H9 (cell line): ENCODE results near the gene SKIC8. TPM values are rescaled to one million over a fixed set of nuclear protein-coding genes. Genes with fewer than 3 reads are reported as not detected.
A peak's percentile ranks its signal among the peaks of the same experiment; 100 is the strongest.

Experiments
- DNase-seq: peaks from one replicate; pipeline ENCODE4 v3.0.0-alpha.2; 2017
- H2AFZ ChIP-seq: one replicate; pipeline ENCODE4 v1.6.1; 2013; ENCODE audit warnings: mild to moderate bottlenecking, low read length, control low read depth, moderate library complexity
- H2AK5ac ChIP-seq: 2 replicates; pipeline ENCODE4 v1.6.1; 2013; ENCODE audit warnings: low read length, control low read depth, mixed read lengths; ENCODE audit not compliant: insufficient read length
- H2BK120ac ChIP-seq: one replicate; pipeline ENCODE4 v1.6.1; 2013; ENCODE audit warnings: low read depth, mild to moderate bottlenecking, low read length, control low read depth, inconsistent platforms; ENCODE audit not compliant: poor library complexity, severe bottlenecking
- H2BK12ac ChIP-seq: 2 replicates; pipeline ENCODE4 v1.6.1; 2013; ENCODE audit warnings: low read length, control low read depth, mixed read lengths, low read depth; ENCODE audit not compliant: insufficient read length
- H2BK15ac ChIP-seq: 2 replicates; pipeline ENCODE4 v1.6.1; 2013; ENCODE audit warnings: low read depth, low read length, control low read depth
- H2BK20ac ChIP-seq: one replicate; pipeline ENCODE4 v1.6.1; 2013; ENCODE audit warnings: low read depth, mild to moderate bottlenecking, low read length, control low read depth, inconsistent platforms; ENCODE audit not compliant: poor library complexity, severe bottlenecking
- H2BK5ac ChIP-seq: 2 replicates; pipeline ENCODE4 v1.6.1; 2013; ENCODE audit warnings: low read length, control low read depth, mixed read lengths; ENCODE audit not compliant: insufficient read length
- H3K14ac ChIP-seq: 2 replicates; pipeline ENCODE4 v1.6.1; 2013; ENCODE audit warnings: low read length, control low read depth; ENCODE audit not compliant: insufficient read depth
- H3K18ac ChIP-seq: 2 replicates; pipeline ENCODE4 v1.6.1; 2013; ENCODE audit warnings: low read depth, mild to moderate bottlenecking, mixed read lengths, low read length, control low read depth; ENCODE audit not compliant: insufficient read length
- H3K23ac ChIP-seq: 2 replicates; pipeline ENCODE4 v1.6.1; 2013; ENCODE audit warnings: low read length, control low read depth, mixed read lengths, low read depth; ENCODE audit not compliant: insufficient read length
- H3K23me2 ChIP-seq: 2 replicates; pipeline ENCODE4 v1.6.1; 2013; ENCODE audit warnings: low read depth, mild to moderate bottlenecking, mixed read lengths, low read length, control low read depth; ENCODE audit not compliant: insufficient read length, poor library complexity, severe bottlenecking
- H3K27ac ChIP-seq: 2 replicates; pipeline ENCODE4 v1.5.1; 2013; ENCODE audit warnings: low read length, control low read depth, mixed read lengths, low read depth; ENCODE audit not compliant: insufficient read length
- H3K27me3 ChIP-seq: 2 replicates; pipeline ENCODE4 v1.6.1; 2013; ENCODE audit warnings: low read length, control low read depth, inconsistent platforms; ENCODE audit not compliant: insufficient read depth
- H3K4ac ChIP-seq: 2 replicates; pipeline ENCODE4 v1.6.1; 2013; ENCODE audit warnings: low read depth, mild to moderate bottlenecking, control low read depth, inconsistent platforms, low read length, moderate library complexity
- H3K4me1 ChIP-seq: 2 replicates; pipeline ENCODE4 v1.6.1; 2013; ENCODE audit warnings: low read length, control low read depth, inconsistent platforms; ENCODE audit not compliant: insufficient read depth
- H3K4me2 ChIP-seq: 2 replicates; pipeline ENCODE4 v1.6.1; 2013; ENCODE audit warnings: low read length, control low read depth, mixed read lengths; ENCODE audit not compliant: insufficient read length, insufficient read depth
- H3K56ac ChIP-seq: 2 replicates; pipeline ENCODE4 v1.6.1; 2013; ENCODE audit warnings: low read depth, mild to moderate bottlenecking, mixed read lengths, low read length, control low read depth; ENCODE audit not compliant: insufficient read length
- H3K79me1 ChIP-seq: 2 replicates; pipeline ENCODE4 v1.6.1; 2013; ENCODE audit warnings: low read depth, mild to moderate bottlenecking, moderate library complexity, low read length, control low read depth, inconsistent platforms; ENCODE audit not compliant: insufficient read depth, poor library complexity, severe bottlenecking
- H3K79me2 ChIP-seq: 2 replicates; pipeline ENCODE4 v1.6.1; 2013; ENCODE audit warnings: low read length, control low read depth, inconsistent platforms; ENCODE audit not compliant: insufficient read depth
- H3K9ac ChIP-seq: 2 replicates; pipeline ENCODE4 v1.6.1; 2013; ENCODE audit warnings: low read length, control low read depth, mixed read lengths; ENCODE audit not compliant: insufficient read length; ENCODE audit errors: extremely low read depth
- H3K9me3 ChIP-seq: one replicate; pipeline ENCODE4 v1.6.1; 2013; ENCODE audit warnings: low read depth, low read length, inconsistent platforms; ENCODE audit not compliant: control insufficient read depth
- H3T11ph ChIP-seq: one replicate; pipeline ENCODE4 v1.6.1; 2013; ENCODE audit warnings: mild to moderate bottlenecking, low read length, control low read depth, inconsistent platforms
- H4K20me1 ChIP-seq: one replicate; pipeline ENCODE4 v1.6.1; 2013; ENCODE audit not compliant: control insufficient read depth, insufficient read length, insufficient read depth
- H4K5ac ChIP-seq: 2 replicates; pipeline ENCODE4 v1.6.1; 2013; ENCODE audit warnings: low read depth, mild to moderate bottlenecking, mixed read lengths, low read length, control low read depth; ENCODE audit not compliant: insufficient read length
- H4K8ac ChIP-seq: replicated peaks from 2 replicates; pipeline ENCODE4 v1.6.1; 2013; ENCODE audit warnings: low read length, control low read depth, mixed read lengths, low read depth; ENCODE audit not compliant: insufficient read length
- H4K91ac ChIP-seq: 2 replicates; pipeline ENCODE4 v1.6.1; 2013; ENCODE audit warnings: low read depth, mild to moderate bottlenecking, moderate library complexity, mixed read lengths, low read length, control low read depth; ENCODE audit not compliant: insufficient read length
- H3K27ac Mint-ChIP-seq, 3 experiments: 2 replicates in 2 of 3; 3 replicates in 1 of 3; pipeline ENCODE4 v1.8.0; 2020 to 2021; ENCODE audit warnings: mixed read lengths in 3 of 3, mild to moderate bottlenecking in 1 of 3, moderate library complexity in 1 of 3
- H3K27me3 Mint-ChIP-seq: 2 replicates; pipeline ENCODE4 v1.8.0; 2021; ENCODE audit warnings: low read depth, mild to moderate bottlenecking, moderate library complexity, mixed read lengths
- H3K36me3 Mint-ChIP-seq, 3 experiments: 2 replicates in 2 of 3; 3 replicates in 1 of 3; pipeline ENCODE4 v1.8.0; 2020 to 2021; ENCODE audit warnings: low read depth in 3 of 3, mixed read lengths in 3 of 3; ENCODE audit not compliant: insufficient read depth in 1 of 3
- H3K4me1 Mint-ChIP-seq, 2 experiments: 2 replicates each; pipeline ENCODE4 v1.8.0; 2020; ENCODE audit warnings: mixed read lengths in 2 of 2
- H3K4me3 Mint-ChIP-seq, 2 experiments: 2 replicates in 1 of 2; 3 replicates in 1 of 2; pipeline ENCODE4 v1.8.0; 2020 to 2021; ENCODE audit warnings: mild to moderate bottlenecking in 2 of 2, mixed read lengths in 2 of 2, moderate library complexity in 1 of 2
- H3K9me3 Mint-ChIP-seq, 2 experiments: 2 replicates in 1 of 2; 3 replicates in 1 of 2; pipeline ENCODE4 v1.8.0; 2020; ENCODE audit warnings: mild to moderate bottlenecking in 2 of 2, mixed read lengths in 2 of 2, moderate library complexity in 1 of 2
- WGBS: extraction: QIAGEN DNeasy Blood & Tissue Kit; methylation state at CpG from one replicate; pipeline ENCODE4 v1.1.7; 2013; ENCODE audit warnings: missing lambda C conversion rate, low lambda C conversion rate, mixed read lengths; ENCODE audit not compliant: insufficient read length; ENCODE audit errors: extremely low coverage; 5-methylcytosine and 5-hydroxymethylcytosine counted together
- total RNA-seq: library from RNA; stranded (reverse); gene quantifications from 2 replicates; pipeline ENCODE4 v1.2.1, GENCODE V29; 2021
- TF ChIP-seq, protein P1 (sequence below): fragments of 200-600 bp; sonication (generic); conservative IDR thresholded peaks from 3 replicates; pipeline ENCODE4 v1.8.0; 2021; ENCODE audit warnings: antibody characterized with exemption, mild to moderate bottlenecking

Gene SKIC8
- total RNA-seq, 1 experiment from 2014 or later, result 45.6 TPM

- no peaks in the 10 kb centered on the region for H3K4me1 ChIP-seq
- no CpG with 5 or more reads among the region's 107 CpGs for whole genome bisulfite sequencing
- H3K4me1 Mint-ChIP-seq, result 0 out of 4 replicates have a peak, but pooled peaks cover 2% of the 10 kb centered on the region in 2 experiments
- H3K27me3 Mint-ChIP-seq, result no peaks in the 10 kb centered on the region; the same call in 1 of the 2 replicates
- H2BK15ac ChIP-seq, result no peak within 1 kb of the TSS
- H3K36me3 Mint-ChIP-seq, result no peaks in the 10 kb centered on the region
- H3K27ac ChIP-seq, result no peak within 1 kb of the TSS
- H2BK12ac ChIP-seq, result no peak within 1 kb of the TSS
- H3K79me2 ChIP-seq, result no peaks in the 10 kb centered on the region
- no peak within 1 kb of the TSS for H2AK5ac ChIP-seq
- no peak within 1 kb of the TSS for H2AFZ ChIP-seq
- H3K9ac ChIP-seq, result no peak within 1 kb of the TSS
- no peak within 1 kb of the TSS for H3K18ac ChIP-seq
- no peak within 1 kb of the TSS for H3K23ac ChIP-seq
- no peak within 1 kb of the TSS for H3K4me3 Mint-ChIP-seq
- H3K79me1 ChIP-seq, result no peaks in the 10 kb centered on the region
- peak within 1 kb of the TSS; percentile 34; the same call in 1 of the 2 replicates for H3K14ac ChIP-seq
- H3K56ac ChIP-seq, result no peak within 1 kb of the TSS
- TF ChIP-seq, protein P1, sequence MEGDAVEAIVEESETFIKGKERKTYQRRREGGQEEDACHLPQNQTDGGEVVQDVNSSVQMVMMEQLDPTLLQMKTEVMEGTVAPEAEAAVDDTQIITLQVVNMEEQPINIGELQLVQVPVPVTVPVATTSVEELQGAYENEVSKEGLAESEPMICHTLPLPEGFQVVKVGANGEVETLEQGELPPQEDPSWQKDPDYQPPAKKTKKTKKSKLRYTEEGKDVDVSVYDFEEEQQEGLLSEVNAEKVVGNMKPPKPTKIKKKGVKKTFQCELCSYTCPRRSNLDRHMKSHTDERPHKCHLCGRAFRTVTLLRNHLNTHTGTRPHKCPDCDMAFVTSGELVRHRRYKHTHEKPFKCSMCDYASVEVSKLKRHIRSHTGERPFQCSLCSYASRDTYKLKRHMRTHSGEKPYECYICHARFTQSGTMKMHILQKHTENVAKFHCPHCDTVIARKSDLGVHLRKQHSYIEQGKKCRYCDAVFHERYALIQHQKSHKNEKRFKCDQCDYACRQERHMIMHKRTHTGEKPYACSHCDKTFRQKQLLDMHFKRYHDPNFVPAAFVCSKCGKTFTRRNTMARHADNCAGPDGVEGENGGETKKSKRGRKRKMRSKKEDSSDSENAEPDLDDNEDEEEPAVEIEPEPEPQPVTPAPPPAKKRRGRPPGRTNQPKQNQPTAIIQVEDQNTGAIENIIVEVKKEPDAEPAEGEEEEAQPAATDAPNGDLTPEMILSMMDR, result no peak
- H2BK5ac ChIP-seq, result no peak within 1 kb of the TSS
- no peak within 1 kb of the TSS for H3K27ac Mint-ChIP-seq
- no peaks in the 10 kb centered on the region for H3K27me3 ChIP-seq
- H2BK20ac ChIP-seq, result no peak within 1 kb of the TSS
- H3K9me3 Mint-ChIP-seq, result no peaks in the 10 kb centered on the region
- H3K9me3 ChIP-seq, result no peaks in the 10 kb centered on the region
- H4K91ac ChIP-seq, result no peak within 1 kb of the TSS
- H2BK120ac ChIP-seq, result no peak within 1 kb of the TSS
- peak; percentile 69 for DNase-seq
- no peak within 1 kb of the TSS for H3T11ph ChIP-seq
- no peak within 1 kb of the TSS for H3K4ac ChIP-seq
- no peaks in the 10 kb centered on the region for H4K20me1 ChIP-seq
- H4K5ac ChIP-seq, result no peak within 1 kb of the TSS
- peaks cover 4% of the 10 kb centered on the region for H3K23me2 ChIP-seq
- no peak within 1 kb of the TSS for H4K8ac ChIP-seq
- H3K4me2 ChIP-seq, result no peak within 1 kb of the TSS
Observed at GRCh38 chr15:78264304-78265136, 34.9 kb downstream of the SKIC8 start, which contains the start of gene DNAJA4. DNAJA4 (plus strand) TSS chr15:78264562; CDS start chr15:78264764, 202 bp downstream.
